HL-60 (cell line): ENCODE results near the gene NIBAN1.

Experiments used
- CTCF ChIP-seq: IDR thresholded peaks from one replicate; pipeline ENCODE4 v1.5.1; 2011; ENCODE audit warnings: low read length, control low read depth, inconsistent platforms; ENCODE audit not compliant: insufficient read depth
- SPI1 ChIP-seq: IDR thresholded peaks from 2 replicates; pipeline ENCODE4 v1.6.1; 2012; ENCODE audit warnings: low read depth, mild to moderate bottlenecking, borderline replicate concordance

- no peak for TF ChIP-seq CTCF
- TF ChIP-seq SPI1: no peak
These were observed 34.5 kb upstream of the NIBAN1 start for GRCh38 chr1:185008838-185009237.
